Ovary (tissue), 9 donors: ENCODE results near the gene DCTN1. TPM values are rescaled to one million over a fixed set of nuclear protein-coding genes. Genes with fewer than 3 reads are reported as not detected.

ENCODE experiments used
- DNase-seq, 5 donors: peaks; one replicate each; pipeline ENCODE4 v3.0.0-alpha.2; 2019 to 2020
- H3K27ac ChIP-seq, 2 donors: fragments of 200-600 bp; one replicate each; pipeline versions ENCODE4 v1.5.1 to v1.8.0; 2019 to 2022
- H3K27me3 ChIP-seq: fragments of 200-600 bp; one replicate; pipeline ENCODE4 v1.8.0; 2022
- H3K36me3 ChIP-seq: fragments of 200-600 bp; sonication (generic); one replicate; pipeline ENCODE4 v1.5.1; 2019
- H3K4me1 ChIP-seq: one replicate; pipeline ENCODE4 v1.8.1; 2013; ENCODE audit warnings: mild to moderate bottlenecking, moderate library complexity; ENCODE audit not compliant: insufficient read depth
- H3K4me3 ChIP-seq: fragments of 200-600 bp; sonication (generic); one replicate; pipeline ENCODE4 v1.5.1; 2017
- H3K9me3 ChIP-seq, 2 donors: fragments of 200-600 bp in 1 of 2; sonication (generic) in 1 of 2; one replicate each; pipeline versions ENCODE4 v1.5.1 to v1.8.1; 2013 to 2019; ENCODE audit warnings: mild to moderate bottlenecking in 1 of 2, moderate library complexity in 1 of 2
- CTCF ChIP-seq, 3 donors: fragments of 450-650 bp in 2 of 3; fragments of 200-600 bp in 1 of 3; IDR thresholded peaks; one replicate each; pipeline versions ENCODE4 v1.5.1 to v1.8.0; 2016 to 2022; ENCODE audit warnings: antibody characterized with exemption in 3 of 3, mild to moderate bottlenecking in 1 of 3
- EP300 ChIP-seq: sonication (generic); formaldehyde crosslinking; IDR thresholded peaks from one replicate; pipeline ENCODE4 v1.6.1; 2017; ENCODE audit warnings: antibody characterized with exemption
- POLR2A ChIP-seq: fragments of 450-650 bp; IDR thresholded peaks from one replicate; pipeline ENCODE4 v1.6.1; 2017; ENCODE audit warnings: antibody characterized with exemption, mild to moderate bottlenecking, moderate library complexity
- WGBS, 3 donors: extraction: QIAGEN DNeasy Blood & Tissue Kit in 1 of 3; methylation state at CpG; one replicate each; pipeline versions ENCODE4 v1.1.5 to v1.1.7; 2013 to 2017; 5-methylcytosine and 5-hydroxymethylcytosine counted together
- intact Hi-C, 4 donors: fragments of 100-400 bp; cut with DNase I; formaldehyde crosslinking; loops; one replicate each; pipeline versions ENCODE4 v1.11.0 to v1.15.1; 2022 to 2023
- polyA plus RNA-seq, 2 donors: library from polyadenylated mRNA; stranded (reverse); fragments of 200-250 nt in 1 of 2; fragments of 350-450 nt in 1 of 2; fragmentation: Illumina TruSeq in 1 of 2; extraction: RNeasy Lipid Tissue Mini Kit (QIAGEN cat#74804) in 1 of 2; gene quantifications; one replicate each; pipeline ENCODE4 v1.2.3, GENCODE V29; 2013 to 2014
- total RNA-seq, 7 donors: library from RNA; depleted of rRNA in 2 of 7; stranded (reverse); fragments of >200 nt in 2 of 7; fragmentation: NEBNext Ultra II Directional in 3 of 7; extraction: Animal tissue kit (Norgen Biotek cat#: 25700) in 3 of 7; gene quantifications; one replicate each; pipeline versions ENCODE4 v1.1.0 to v1.2.4, GENCODE V29; 2016 to 2023
- donor health status: DM: no; HTN: no; CAD: no; lungs with moderate emphysema.
- donor health status: DM: no; HTN: no; CAD: no.
- donor health status: Bipolar disorder and iron deficiency.
- donor health status: DM: yes; HTN: yes; CAD: no.
- donor health status: DM: no; HTN: no; CAD: no.
- donor health status: DM: yes; HTN: yes; CAD: no.

The DCTN1 gene
- total and polyA plus RNA-seq, 9 donors, result 58.5 to 127 (median 108) TPM

GRCh38 chr2:74361327-74361726, 18.8 kb downstream of the DCTN1 start:
- no peaks in the 10 kb centered on the region for H3K27me3 ChIP-seq
- no peak overlapping the region for H3K27ac ChIP-seq
- intact Hi-C loops, result no loop called here
- no peaks in the 10 kb centered on the region for H3K36me3 ChIP-seq
- H3K4me1 ChIP-seq, result peaks cover 2% of the 10 kb centered on the region
- H3K4me3 ChIP-seq, result no peak overlapping the region
- DNase-seq, result no peak
- no peaks in the 10 kb centered on the region for H3K9me3 ChIP-seq
- no peak for TF ChIP-seq CTCF (IDR thresholded peaks at IDR 0.05)
- no peak for TF ChIP-seq EP300
- no peak for TF ChIP-seq POLR2A
- 67 to 71% (median 67%) methylated on average over 11 of the region's 11 CpGs for WGBS, 3 donors

- TF ChIP-seq EP300, result no peak
- TF ChIP-seq CTCF (IDR thresholded peaks at IDR 0.05), result no peak
- no peak for TF ChIP-seq POLR2A
- no peak for DNase-seq
- Histone ChIP-seq H3K4me3 (no peak overlapping the region), H3K27ac (no peak overlapping the region), H3K27me3 (no peaks in the 10 kb centered on the region), H3K9me3 (no peaks in the 10 kb centered on the region), H3K36me3 (no peaks in the 10 kb centered on the region), H3K4me1 (no peaks in the 10 kb centered on the region)
- intact Hi-C loops, result no loop called here
Measured at GRCh38 chr2:74357627-74358026, 22.5 kb downstream of the DCTN1 start.

- Histone ChIP-seq H3K9me3 (no peaks in the 10 kb centered on the region), H3K4me1 (peaks cover 4% of the 10 kb centered on the region), H3K36me3 (no peaks in the 10 kb centered on the region), H3K4me3 (no peak overlapping the region), H3K27me3 (no peaks in the 10 kb centered on the region), H3K27ac (no peak overlapping the region)
- DNase-seq, result no peak
- TF ChIP-seq POLR2A (no peak), EP300 (no peak), CTCF (IDR thresholded peaks at IDR 0.05) (no peak)
- WGBS, 3 donors, result 85 to 90% (median 90%) methylated on average over 4 of the region's 4 CpGs
- intact Hi-C loops, result no loop called here
Measured at GRCh38 chr2:74349889-74350288, 30.2 kb downstream of the DCTN1 start.

- no peaks in the 10 kb centered on the region for H3K9me3 ChIP-seq
- DNase-seq, result no peak
- WGBS, 3 donors, result 91 to 96% (median 94%) methylated on average over 3 of the region's 3 CpGs
- no peak overlapping the region for H3K27ac ChIP-seq
- no peak overlapping the region for H3K4me3 ChIP-seq
- intact Hi-C loops, result no loop called here
- no peaks in the 10 kb centered on the region for H3K27me3 ChIP-seq
- H3K4me1 ChIP-seq, result peaks cover 4% of the 10 kb centered on the region
- TF ChIP-seq CTCF (IDR thresholded peaks at IDR 0.05) (no peak), POLR2A (no peak), EP300 (no peak)
- H3K36me3 ChIP-seq, result no peaks in the 10 kb centered on the region
Measured at GRCh38 chr2:74347742-74348141, 32.4 kb downstream of the DCTN1 start.

GRCh38 chr2:74347303-74347702, 32.8 kb downstream of the DCTN1 start:
- H3K4me3 ChIP-seq, result no peak overlapping the region
- H3K27ac ChIP-seq, result no peak overlapping the region
- WGBS, 3 donors, result 69 to 100% (median 81%) methylated on average over 1 of the region's 1 CpG
- no peaks in the 10 kb centered on the region for H3K9me3 ChIP-seq
- H3K36me3 ChIP-seq, result no peaks in the 10 kb centered on the region
- peaks cover 4% of the 10 kb centered on the region for H3K4me1 ChIP-seq
- intact Hi-C loops, result no loop called here
- H3K27me3 ChIP-seq, result no peaks in the 10 kb centered on the region
- TF ChIP-seq POLR2A (no peak), CTCF (IDR thresholded peaks at IDR 0.05) (no peak), EP300 (no peak)
- DNase-seq, result no peak
